Measurements from ENCODE around the gene MYO5A. TPM values are rescaled to one million over a fixed set of nuclear protein-coding genes. Genes with fewer than 3 reads are reported as not detected.

MYO5A gene
- total RNA-seq, 2 experiments from 2014 or later, result 19.2 to 22.6 TPM

GRCh38 chr15:52563501-52564060, 34.9 kb upstream of the MYO5A start:
- no peaks in the 10 kb centered on the region for H3K27me3 Mint-ChIP-seq
- TF ChIP-seq CTCF (IDR thresholded peaks at IDR 0.05), result no peak
- ChIA-PET POLR2A (interaction anchor here (0.8 to 1.5 kb wide), 2 partner anchors 17 to 35 kb away, joined by 4 read pairs; partner anchors contain the start of gene MYO5A), CTCF (interaction anchor here (0.9 to 1.7 kb wide), 5 partner anchors 10 to 307 kb away, joined by 3 to 5 read pairs (median 3); no protein-coding TSS in a partner anchor)
- H3K9me3 Mint-ChIP-seq, result no peaks in the 10 kb centered on the region
- H3K4me1 Mint-ChIP-seq (ENCODE audit: low read depth), result peaks cover 73% of the 10 kb centered on the region
- no peak for ATAC-seq
- DNase-seq, result no peak
- H3K4me3 Mint-ChIP-seq, result no peak overlapping the region
- peaks cover 45% of the 10 kb centered on the region for H3K36me3 Mint-ChIP-seq (ENCODE audit: low read depth)
- H3K27ac Mint-ChIP-seq, result no peak overlapping the region
- intact Hi-C loops (cut with micrococcal nuclease), result loop anchor here (10.0 kb wide), 1 partner anchor 121 kb away; no protein-coding TSS in a partner anchor

- peaks cover 73% of the 10 kb centered on the region for H3K4me1 Mint-ChIP-seq (ENCODE audit: low read depth)
- ChIA-PET CTCF (interaction anchor here (0.8 to 1.5 kb wide), 6 partner anchors 8 to 303 kb away, joined by 3 to 11 read pairs (median 4); partner anchors contain the start of gene MYO5A), POLR2A (interaction anchor here (0.6 to 1.3 kb wide), 4 partner anchors 9 to 119 kb away, joined by 3 to 5 read pairs (median 3); partner anchors contain the start of genes ARPP19 and ATOSA)
- TF ChIP-seq CTCF (IDR thresholded peaks at IDR 0.05), result no peak
- peak; percentile 77 for ATAC-seq
- intact Hi-C loops (cut with micrococcal nuclease), result no loop called here
- no peaks in the 10 kb centered on the region for H3K9me3 Mint-ChIP-seq
- peaks cover 35% of the 10 kb centered on the region for H3K36me3 Mint-ChIP-seq (ENCODE audit: low read depth)
- no peaks in the 10 kb centered on the region for H3K27me3 Mint-ChIP-seq
- DNase-seq, result peak; percentile 67
- no peak overlapping the region for H3K4me3 Mint-ChIP-seq
- H3K27ac Mint-ChIP-seq, result peak overlapping the region; percentile 53
Observed at GRCh38 chr15:52559575-52559974, 30.9 kb upstream of the MYO5A start.

- no peaks in the 10 kb centered on the region for H3K27me3 Mint-ChIP-seq
- DNase-seq, result no peak
- POLR2A ChIA-PET, result interaction anchor here (0.7 to 1.3 kb wide), 4 partner anchors 10 to 228 kb away, joined by 3 to 5 read pairs (median 3); partner anchors contain the start of genes ARPP19 and ATOSA
Observed at GRCh38 chr15:52559022-52559421, 30.3 kb upstream of the MYO5A start.

DNA sequence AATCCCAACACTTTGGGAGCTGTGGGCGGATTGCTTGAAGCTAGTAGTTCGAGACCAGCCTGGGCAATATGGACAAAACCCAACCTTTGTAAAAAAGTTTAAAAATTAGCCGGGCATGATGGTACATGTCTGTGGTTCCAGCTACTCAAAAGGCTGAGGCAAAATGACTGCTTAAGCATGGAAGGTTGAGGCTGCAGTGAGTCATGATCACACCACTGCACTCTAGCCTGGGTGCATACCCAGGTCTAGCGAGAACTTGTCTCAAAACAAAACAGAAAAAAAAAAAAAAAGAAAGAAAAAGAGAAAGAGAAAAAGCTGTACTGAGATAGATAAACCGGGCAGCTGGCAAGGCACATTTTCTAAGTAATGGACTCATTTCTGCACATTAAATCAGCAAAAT, 29.5 kb upstream of the MYO5A start:
- Mint-ChIP-seq H3K4me3 (peak overlapping the region; percentile 26), H3K27me3 (no peaks in the 10 kb centered on the region), H3K27ac (peak overlapping the region; percentile 53), H3K36me3 (ENCODE audit: low read depth) (peaks cover 37% of the 10 kb centered on the region), H3K9me3 (no peaks in the 10 kb centered on the region), H3K4me1 (ENCODE audit: low read depth) (peaks cover 65% of the 10 kb centered on the region)
- no peak for TF ChIP-seq CTCF (IDR thresholded peaks at IDR 0.05)
- intact Hi-C loops (cut with micrococcal nuclease), result no loop called here
- CTCF ChIA-PET, result interaction anchor here (0.6 to 1.2 kb wide), 2 partner anchors 9 to 211 kb away, joined by 3 to 5 read pairs; no protein-coding TSS in a partner anchor
- ATAC-seq, result peak; percentile 93
- DNase-seq, result peak; percentile 82
- POLR2A ChIA-PET, result interaction anchor here (0.8 kb wide), 1 partner anchor 227 kb away, joined by 3 read pairs; no protein-coding TSS in a partner anchor

More at GRCh38 chr15:52559022-52559421, 30.3 kb upstream of the MYO5A start:
- peak; percentile 12 for ATAC-seq
- Mint-ChIP-seq H3K4me1 (ENCODE audit: low read depth) (peaks cover 69% of the 10 kb centered on the region), H3K36me3 (ENCODE audit: low read depth) (peaks cover 33% of the 10 kb centered on the region), H3K4me3 (peak overlapping the region; percentile 8), H3K9me3 (no peaks in the 10 kb centered on the region), H3K27ac (peak overlapping the region; percentile 53)
- intact Hi-C loops (cut with micrococcal nuclease), result no loop called here
- no peak for TF ChIP-seq CTCF (IDR thresholded peaks at IDR 0.05)
- CTCF ChIA-PET, result interaction anchor here (0.8 to 1.5 kb wide), 4 partner anchors 31 to 303 kb away, joined by 3 to 11 read pairs (median 4); partner anchors contain the start of gene MYO5A

DNA sequence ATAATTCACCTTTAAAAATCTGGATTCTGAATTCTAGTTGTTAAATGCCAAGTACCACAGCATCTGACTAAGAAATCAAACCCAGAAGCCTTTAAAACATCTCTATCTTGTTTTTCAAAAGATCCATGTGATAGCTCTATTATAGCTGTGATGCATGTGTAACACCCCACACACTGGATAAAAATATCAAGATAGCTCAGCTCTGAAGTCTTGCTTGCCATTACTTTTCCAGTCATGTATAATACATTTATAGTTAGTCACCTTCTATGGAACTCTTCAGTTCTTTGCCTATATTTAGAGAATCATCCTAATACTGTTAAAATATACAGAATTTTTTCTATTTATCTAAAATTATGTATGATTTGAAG, 28.6 kb upstream of the MYO5A start:
- Mint-ChIP-seq H3K4me3 (no peak overlapping the region), H3K27me3 (no peaks in the 10 kb centered on the region), H3K9me3 (no peaks in the 10 kb centered on the region), H3K27ac (peak overlapping the region; percentile 25), H3K36me3 (ENCODE audit: low read depth) (peaks cover 34% of the 10 kb centered on the region), H3K4me1 (ENCODE audit: low read depth) (peaks cover 57% of the 10 kb centered on the region)
- intact Hi-C loops (cut with micrococcal nuclease), result no loop called here
- ATAC-seq, result no peak
- TF ChIP-seq CTCF (IDR thresholded peaks at IDR 0.05), result no peak
- DNase-seq, result no peak
- ChIA-PET CTCF (no interaction called here), POLR2A (no interaction called here)

All from activated CD8-positive, alpha-beta T cell treated with anti-CD3 and anti-CD28 coated beads for 36 hours (primary cell).